AG09319 (cell line): ENCODE results near the gene ITSN1.

Source experiments
- DNase-seq: peaks from one replicate; pipeline ENCODE4 v3.0.0-alpha.2; 2010; ENCODE audit warnings: low read depth; ENCODE audit errors: extremely low read depth
- TF ChIP-seq, protein P1 (sequence below): IDR thresholded peaks from 2 replicates; pipeline ENCODE4 v1.5.1; 2011; ENCODE audit warnings: low read depth, mild to moderate bottlenecking, inconsistent platforms, low read length, moderate library complexity

Gene ITSN1

DNA sequence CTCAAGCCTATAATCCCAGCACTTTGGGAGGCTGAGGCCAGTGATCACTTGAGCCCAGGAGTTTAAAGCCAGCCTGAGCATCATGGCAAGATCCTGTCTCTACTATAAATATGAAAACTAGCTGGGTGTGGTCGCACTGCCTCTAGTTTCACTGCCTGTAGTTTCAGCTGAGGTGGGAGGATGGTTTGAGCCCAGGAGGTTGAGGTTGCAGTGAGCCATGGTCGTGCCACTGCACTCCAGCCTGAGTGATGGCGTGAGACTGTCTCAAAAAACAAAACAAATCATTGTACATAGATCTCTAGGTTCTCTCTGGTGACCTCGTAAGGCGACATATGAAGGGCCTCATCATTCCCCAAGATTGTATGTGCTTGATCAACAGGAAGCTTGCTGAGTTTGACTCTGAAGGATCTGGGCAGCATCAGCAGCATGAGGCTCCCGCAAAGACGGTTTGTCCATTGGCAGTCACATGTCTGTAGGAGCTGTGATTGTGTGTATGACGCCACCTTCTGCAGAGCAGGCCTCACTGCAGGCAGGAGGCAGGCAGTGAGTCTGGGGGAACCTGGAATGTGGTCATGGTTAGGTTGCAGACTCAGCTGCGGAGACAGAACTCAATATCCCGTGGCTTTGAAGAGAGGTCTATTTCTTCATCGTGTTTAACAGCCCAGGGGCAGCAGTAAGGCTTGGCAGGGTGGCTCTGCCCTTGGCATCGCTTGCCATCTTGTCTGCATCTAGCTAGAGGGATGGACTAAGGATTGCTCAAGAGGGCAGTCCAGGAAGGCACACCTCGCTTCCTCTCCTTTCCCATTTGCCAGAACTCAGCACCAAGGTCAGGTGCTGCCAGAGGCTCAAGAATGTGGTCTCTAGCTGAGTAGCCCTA lies 259.3 kb downstream of the ITSN1 start:
- no peak for DNase-seq

DNA sequence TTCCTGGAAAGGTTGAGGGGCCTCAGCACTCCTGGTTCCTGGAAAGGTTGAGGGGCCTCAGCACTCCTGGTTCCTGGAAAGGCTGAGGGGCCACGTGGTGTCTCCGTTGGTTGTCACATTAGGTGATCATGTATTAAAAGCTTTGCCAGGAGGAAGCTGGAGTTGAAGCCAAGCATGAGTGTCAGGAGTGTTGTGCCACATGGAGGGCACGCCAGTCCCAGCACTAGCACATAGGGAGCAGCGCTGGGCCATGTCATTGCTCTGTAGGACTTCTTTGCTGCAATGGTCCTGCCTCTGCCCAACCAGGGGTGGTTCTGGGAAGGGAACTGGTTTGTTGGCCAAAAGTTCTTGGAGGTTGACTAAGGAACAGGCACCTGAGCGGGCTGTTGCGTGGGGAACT lies 260.0 kb downstream of the ITSN1 start:
- DNase-seq = no peak
- TF ChIP-seq, protein P1, sequence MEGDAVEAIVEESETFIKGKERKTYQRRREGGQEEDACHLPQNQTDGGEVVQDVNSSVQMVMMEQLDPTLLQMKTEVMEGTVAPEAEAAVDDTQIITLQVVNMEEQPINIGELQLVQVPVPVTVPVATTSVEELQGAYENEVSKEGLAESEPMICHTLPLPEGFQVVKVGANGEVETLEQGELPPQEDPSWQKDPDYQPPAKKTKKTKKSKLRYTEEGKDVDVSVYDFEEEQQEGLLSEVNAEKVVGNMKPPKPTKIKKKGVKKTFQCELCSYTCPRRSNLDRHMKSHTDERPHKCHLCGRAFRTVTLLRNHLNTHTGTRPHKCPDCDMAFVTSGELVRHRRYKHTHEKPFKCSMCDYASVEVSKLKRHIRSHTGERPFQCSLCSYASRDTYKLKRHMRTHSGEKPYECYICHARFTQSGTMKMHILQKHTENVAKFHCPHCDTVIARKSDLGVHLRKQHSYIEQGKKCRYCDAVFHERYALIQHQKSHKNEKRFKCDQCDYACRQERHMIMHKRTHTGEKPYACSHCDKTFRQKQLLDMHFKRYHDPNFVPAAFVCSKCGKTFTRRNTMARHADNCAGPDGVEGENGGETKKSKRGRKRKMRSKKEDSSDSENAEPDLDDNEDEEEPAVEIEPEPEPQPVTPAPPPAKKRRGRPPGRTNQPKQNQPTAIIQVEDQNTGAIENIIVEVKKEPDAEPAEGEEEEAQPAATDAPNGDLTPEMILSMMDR = no peak

More for the DNA sequence above, 259.3 kb downstream of the ITSN1 start:
- TF ChIP-seq, protein P1 = peak; percentile 64

DNA sequence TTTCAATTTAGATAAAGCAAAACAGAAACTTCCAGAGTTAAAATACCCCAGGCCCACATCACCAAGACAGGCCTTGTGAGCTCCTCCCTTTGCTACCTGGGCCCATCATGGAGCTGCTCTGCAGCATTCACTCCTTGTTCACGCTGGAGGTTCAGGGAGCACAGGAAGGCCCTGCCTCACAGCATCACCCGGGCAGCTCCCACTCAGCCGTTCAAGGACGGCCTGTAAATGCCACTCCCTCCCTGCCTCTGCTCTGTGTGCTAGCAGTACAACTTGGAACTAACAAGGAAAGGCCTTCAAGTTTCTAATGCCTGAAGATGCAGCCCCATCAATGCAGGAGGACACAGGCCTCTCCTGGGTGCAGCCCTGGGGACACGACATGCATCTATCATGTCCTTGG lies 261.7 kb downstream of the ITSN1 start:
- TF ChIP-seq, protein P1 = no peak
- DNase-seq = no peak

DNA sequence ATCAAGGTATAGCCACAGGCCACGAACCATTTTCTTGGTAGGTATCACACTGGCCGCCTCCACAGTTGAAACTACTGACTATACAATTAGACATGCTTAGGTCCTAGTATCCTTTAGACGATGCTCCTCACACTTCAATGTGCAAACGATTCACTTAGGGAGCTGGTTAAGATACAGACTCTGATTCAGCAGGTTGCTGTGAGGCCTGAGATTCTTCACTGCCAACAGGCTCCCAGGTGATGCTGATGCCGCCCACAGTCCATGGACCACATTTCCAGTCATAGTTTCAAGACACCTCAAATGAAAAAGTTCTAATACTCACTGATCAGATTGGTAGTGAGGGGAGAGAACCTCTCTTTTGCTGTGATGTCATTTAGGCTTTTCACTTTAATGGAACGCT lies 266.5 kb downstream of the ITSN1 start:
- DNase-seq = no peak
- TF ChIP-seq, protein P1 = no peak

DNA sequence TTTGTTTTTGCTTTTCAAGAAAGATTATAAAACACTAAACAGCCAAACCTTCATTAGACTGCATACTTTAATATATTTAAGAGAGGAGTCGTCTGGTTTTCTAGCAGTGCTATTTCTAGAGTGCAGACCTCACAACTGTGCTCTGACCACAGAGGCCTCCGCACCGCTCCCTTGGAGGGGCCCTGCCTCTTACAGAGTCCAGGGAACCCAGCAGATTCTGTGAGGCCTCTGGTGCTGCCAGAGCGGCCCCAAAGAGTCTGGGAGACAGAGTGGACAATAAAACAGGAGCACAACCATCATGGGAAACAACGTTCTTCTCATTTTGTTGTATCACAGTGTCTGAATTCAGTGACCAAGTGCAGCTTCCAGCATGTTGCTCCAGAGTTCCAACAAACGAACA lies 267.5 kb downstream of the ITSN1 start:
- no peak for DNase-seq
- TF ChIP-seq, protein P1 = no peak

DNA sequence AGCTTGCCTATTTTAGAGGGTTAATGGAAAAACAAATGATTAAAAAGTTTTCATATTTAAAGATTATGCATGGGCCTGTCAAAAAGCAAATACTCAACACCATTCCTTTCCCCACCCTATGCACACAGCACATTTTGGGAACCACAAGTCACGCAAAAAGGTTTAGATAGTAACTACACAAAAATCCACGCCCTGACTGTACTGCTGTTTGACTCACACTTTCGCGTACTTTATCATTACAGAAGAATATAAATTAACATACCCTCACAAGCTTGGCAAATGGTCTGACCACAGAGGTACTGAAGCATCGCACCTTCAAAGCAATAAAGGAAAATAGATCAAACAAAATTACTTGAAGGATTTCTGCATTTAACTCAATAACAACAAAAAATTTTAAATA lies 271.9 kb downstream of the ITSN1 start:
- TF ChIP-seq, protein P1 = no peak
- no peak for DNase-seq

DNA sequence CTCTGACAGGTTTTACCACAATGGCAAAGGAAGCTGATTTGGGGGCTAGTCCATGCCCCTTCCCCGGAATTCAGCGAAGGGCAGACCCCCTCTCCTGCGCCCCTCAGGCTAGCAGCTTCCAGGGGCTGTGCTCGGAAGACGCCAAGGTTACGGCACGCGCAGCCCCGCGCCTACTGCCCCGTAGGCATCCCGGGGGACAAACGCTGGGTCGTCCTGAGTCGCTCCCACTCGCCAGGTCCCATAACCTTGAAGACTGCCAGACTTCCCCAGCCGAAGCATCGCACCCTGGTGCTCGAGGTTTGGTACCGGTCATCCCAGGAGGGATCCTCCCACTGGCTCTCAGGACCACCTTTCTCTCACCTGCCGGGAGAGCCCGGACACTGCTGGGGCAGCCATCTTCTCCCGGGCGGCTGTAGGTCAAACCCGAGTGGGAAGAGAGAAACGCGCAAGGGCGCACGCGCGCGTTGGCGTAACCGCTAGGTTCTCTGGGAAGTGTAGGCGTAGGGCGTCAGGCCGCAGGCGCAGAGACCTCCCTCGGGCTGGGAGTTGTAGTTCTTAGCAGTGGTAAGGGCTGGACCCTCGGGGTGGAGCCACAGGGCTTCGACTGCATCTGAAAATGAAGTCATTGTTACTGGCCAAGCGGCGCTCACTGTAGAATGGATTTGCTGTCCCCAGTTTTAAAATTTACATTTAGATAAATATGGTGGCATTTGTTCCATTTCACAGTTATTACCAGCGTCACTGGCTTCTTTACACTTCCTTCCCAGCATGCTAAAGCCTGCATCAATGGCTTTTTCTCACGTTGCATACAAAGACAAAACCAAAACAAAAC lies 273.3 kb downstream of the ITSN1 start, which contains the start of gene ATP5PO:
Gene ATP5PO, minus strand, starts transcription at position 437 of the 832 bp plus-strand sequence. Its CDS starts 41 bp downstream, at position 396.
- TF ChIP-seq, protein P1 = no peak

More for the DNA sequence above, 273.3 kb downstream of the ITSN1 start, which contains the start of gene ATP5PO:
- DNase-seq = peak; percentile 93
